Stomach (tissue), 9 donors: ENCODE results near the gene HHLA2. TPM values are rescaled to one million over a fixed set of nuclear protein-coding genes. Genes with fewer than 3 reads are reported as not detected.

ENCODE experiments used
- DNase-seq, 2 donors: peaks; one replicate each; pipeline versions ENCODE4 v3.0.0 to v3.0.0-alpha.2; 2013 to 2019
- H3K27ac ChIP-seq, 5 donors: fragments of 200-600 bp in 4 of 5; sonication (generic) in 4 of 5; one replicate each; pipeline ENCODE4 v1.5.1; 2013 to 2019; ENCODE audit warnings: mild to moderate bottlenecking in 1 of 5, moderate library complexity in 1 of 5
- H3K27me3 ChIP-seq, 3 donors: fragments of 200-600 bp; sonication (generic); one replicate each; pipeline ENCODE4 v1.5.1; 2017 to 2019; ENCODE audit warnings: mixed run types in 1 of 3
- H3K36me3 ChIP-seq, 4 donors: fragments of 200-600 bp; sonication (generic); 1 replicate in 3 of 4; 2 replicates in 1 of 4; pipeline ENCODE4 v1.5.1; 2016 to 2019
- H3K4me1 ChIP-seq, 4 donors: fragments of 200-600 bp; sonication (generic); one replicate each; pipeline ENCODE4 v1.5.1; 2016 to 2019
- H3K4me3 ChIP-seq, 4 donors: fragments of 200-600 bp; sonication (generic) in 3 of 4; one replicate each; pipeline ENCODE4 v1.5.1; 2016 to 2019; ENCODE audit warnings: mild to moderate bottlenecking in 1 of 4
- H3K9me3 ChIP-seq, 4 donors: fragments of 200-600 bp; sonication (generic); one replicate each; pipeline ENCODE4 v1.5.1; 2016 to 2019
- EP300 ChIP-seq: sonication (generic); formaldehyde crosslinking; IDR thresholded peaks from one replicate; pipeline ENCODE4 v1.6.1; 2017; ENCODE audit warnings: antibody characterized with exemption
- POLR2A ChIP-seq, 4 donors: fragments of 450-650 bp; IDR thresholded peaks; one replicate each; pipeline ENCODE4 v1.6.1; 2016; ENCODE audit warnings: antibody characterized with exemption in 4 of 4, control low read depth in 2 of 4, mild to moderate bottlenecking in 1 of 4, moderate library complexity in 1 of 4
- POLR2AphosphoS5 ChIP-seq, 3 donors: sonication (generic); formaldehyde crosslinking; IDR thresholded peaks; one replicate each; pipeline ENCODE4 v1.6.1; 2016; ENCODE audit warnings: antibody characterized with exemption in 3 of 3
- WGBS, 5 donors: extraction: QIAGEN DNeasy Blood & Tissue Kit in 3 of 5; methylation state at CpG; one replicate each; pipeline versions ENCODE4 v1.1.5 to v1.1.7; 2013 to 2018; 5-methylcytosine and 5-hydroxymethylcytosine counted together
- intact Hi-C: fragments of 100-400 bp; cut with DNase I; formaldehyde crosslinking; loops from one replicate; pipeline ENCODE4 v1.15.1; 2023; ENCODE audit warnings: low total_unique reads
- polyA plus RNA-seq, 3 donors: library from polyadenylated mRNA; stranded (reverse); fragments of 200-250 nt; gene quantifications; one replicate each; pipeline ENCODE4 v1.2.3, GENCODE V29; 2013
- total RNA-seq, 5 donors: library from RNA; depleted of rRNA; stranded (reverse); fragments of >200 nt; gene quantifications; one replicate each; pipeline versions ENCODE4 v1.1.0 to v1.2.3, GENCODE V29; 2014 to 2016
- TF ChIP-seq, protein P1 (sequence below), 7 experiments: fragments of 450-650 bp in 4 of 7; fragments of 200-600 bp in 3 of 7; sonication (generic) in 3 of 7; IDR thresholded peaks; one replicate each; pipeline ENCODE4 v1.5.1; 2016 to 2019; ENCODE audit warnings: antibody characterized with exemption in 7 of 7, control low read depth in 2 of 7, mild to moderate bottlenecking in 1 of 7
- donor health status: healthy with polysubstance abuse.
- donor health status: Bipolar disorder and iron deficiency.
- donor health status: healthy.

The HHLA2 gene
- total and polyA plus RNA-seq, 8 donors, result 0.23 to 18.8 (median 2.7) TPM; not detected in 1

DNA sequence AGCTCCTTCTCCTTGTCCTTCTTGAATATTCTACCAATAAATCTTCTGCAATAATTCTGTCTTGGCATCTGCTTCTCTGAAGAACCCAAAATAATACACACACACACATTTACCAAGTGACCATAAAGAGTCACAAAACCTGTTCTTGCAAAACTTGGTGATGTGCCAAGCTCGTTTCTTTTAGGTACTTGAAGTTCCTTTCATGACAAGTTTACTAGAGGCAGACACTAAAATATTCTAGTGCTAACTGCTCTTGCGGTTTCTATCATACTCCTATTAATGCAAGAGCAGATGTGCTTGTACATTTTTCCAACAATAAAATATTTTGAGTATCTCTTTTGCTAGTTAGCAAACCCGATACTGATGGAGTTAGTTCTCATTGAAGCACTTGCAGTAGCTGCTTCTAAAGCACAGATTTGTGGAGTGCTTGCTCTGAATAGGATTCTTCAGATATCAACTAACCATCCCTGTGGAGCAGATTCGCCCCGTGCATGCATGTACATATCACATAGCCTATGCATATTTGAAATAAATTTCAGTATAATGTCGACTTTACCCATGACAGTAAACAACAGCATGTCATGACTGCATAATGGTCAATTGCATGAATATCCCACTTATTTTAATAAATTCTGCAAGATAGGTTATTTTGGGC lies 23.2 kb downstream of the HHLA2 start:
- DNase-seq, result peak; percentile 63 to 75
- 44 to 60% (median 56%) methylated on average over 6 of the region's 6 CpGs for WGBS, 5 donors
- H3K27ac ChIP-seq, result no peak overlapping the region

DNA sequence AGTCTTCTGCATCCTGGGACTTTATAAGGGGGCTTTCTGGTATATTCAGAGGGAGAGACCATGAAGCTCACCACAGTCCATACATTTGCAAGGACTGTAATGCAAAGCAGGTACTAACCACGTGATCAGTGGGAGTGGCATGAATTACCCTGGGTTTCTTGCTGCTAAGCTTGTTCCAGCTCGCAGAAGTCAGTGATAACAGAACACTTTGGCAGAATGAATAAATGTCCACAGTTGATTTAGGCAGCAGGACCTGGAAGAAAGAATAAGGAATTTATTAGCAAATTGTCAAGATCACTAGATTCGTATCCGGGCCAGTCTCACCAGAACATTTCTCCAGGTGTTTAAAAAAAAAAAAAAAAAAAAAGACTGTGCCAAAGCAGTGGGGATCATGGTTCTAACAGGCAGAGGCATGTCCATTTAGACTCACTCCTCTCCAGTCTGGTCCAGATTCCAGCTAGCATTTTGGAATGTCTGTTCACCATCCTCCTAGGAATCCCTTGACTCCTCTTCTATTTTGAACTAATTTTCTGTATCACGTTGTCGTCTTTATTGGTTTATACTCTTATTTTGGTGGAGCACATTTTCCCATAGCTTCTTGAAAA lies 24.5 kb downstream of the HHLA2 start:
- Histone ChIP-seq H3K4me1 (peaks cover 0 to 16% (median 2%) of the 10 kb centered on the region in 4 donors), H3K27ac (no peak overlapping the region), H3K4me3 (no peak overlapping the region), H3K27me3 (no peaks in the 10 kb centered on the region), H3K9me3 (no peaks in the 10 kb centered on the region), H3K36me3 (no peaks in the 10 kb centered on the region)
- TF ChIP-seq, protein P1, sequence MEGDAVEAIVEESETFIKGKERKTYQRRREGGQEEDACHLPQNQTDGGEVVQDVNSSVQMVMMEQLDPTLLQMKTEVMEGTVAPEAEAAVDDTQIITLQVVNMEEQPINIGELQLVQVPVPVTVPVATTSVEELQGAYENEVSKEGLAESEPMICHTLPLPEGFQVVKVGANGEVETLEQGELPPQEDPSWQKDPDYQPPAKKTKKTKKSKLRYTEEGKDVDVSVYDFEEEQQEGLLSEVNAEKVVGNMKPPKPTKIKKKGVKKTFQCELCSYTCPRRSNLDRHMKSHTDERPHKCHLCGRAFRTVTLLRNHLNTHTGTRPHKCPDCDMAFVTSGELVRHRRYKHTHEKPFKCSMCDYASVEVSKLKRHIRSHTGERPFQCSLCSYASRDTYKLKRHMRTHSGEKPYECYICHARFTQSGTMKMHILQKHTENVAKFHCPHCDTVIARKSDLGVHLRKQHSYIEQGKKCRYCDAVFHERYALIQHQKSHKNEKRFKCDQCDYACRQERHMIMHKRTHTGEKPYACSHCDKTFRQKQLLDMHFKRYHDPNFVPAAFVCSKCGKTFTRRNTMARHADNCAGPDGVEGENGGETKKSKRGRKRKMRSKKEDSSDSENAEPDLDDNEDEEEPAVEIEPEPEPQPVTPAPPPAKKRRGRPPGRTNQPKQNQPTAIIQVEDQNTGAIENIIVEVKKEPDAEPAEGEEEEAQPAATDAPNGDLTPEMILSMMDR (IDR thresholded peaks at IDR 0.05), result no peak
- TF ChIP-seq POLR2AphosphoS5 (IDR thresholded peaks at IDR 0.05), result no peak
- DNase-seq, result peak in 1 of 2 donors; percentile 44
- intact Hi-C loops, result no loop called here
- WGBS, 5 donors, result 50 to 70% (median 61%) methylated on average over 6 of the region's 6 CpGs

More for the DNA sequence above, 23.2 kb downstream of the HHLA2 start:
- no peaks in the 10 kb centered on the region for H3K9me3 ChIP-seq
- H3K27me3 ChIP-seq, result no peaks in the 10 kb centered on the region
- no peak for TF ChIP-seq EP300
- TF ChIP-seq POLR2AphosphoS5 (IDR thresholded peaks at IDR 0.05), result no peak
- no peak for TF ChIP-seq POLR2A (IDR thresholded peaks at IDR 0.05)
- TF ChIP-seq, protein P1 (IDR thresholded peaks at IDR 0.05), result no peak
- peaks cover 0 to 16% (median 4%) of the 10 kb centered on the region in 4 donors for H3K4me1 ChIP-seq
- no peak overlapping the region for H3K4me3 ChIP-seq
- H3K36me3 ChIP-seq, result no peaks in the 10 kb centered on the region
- intact Hi-C loops, result no loop called here

DNA sequence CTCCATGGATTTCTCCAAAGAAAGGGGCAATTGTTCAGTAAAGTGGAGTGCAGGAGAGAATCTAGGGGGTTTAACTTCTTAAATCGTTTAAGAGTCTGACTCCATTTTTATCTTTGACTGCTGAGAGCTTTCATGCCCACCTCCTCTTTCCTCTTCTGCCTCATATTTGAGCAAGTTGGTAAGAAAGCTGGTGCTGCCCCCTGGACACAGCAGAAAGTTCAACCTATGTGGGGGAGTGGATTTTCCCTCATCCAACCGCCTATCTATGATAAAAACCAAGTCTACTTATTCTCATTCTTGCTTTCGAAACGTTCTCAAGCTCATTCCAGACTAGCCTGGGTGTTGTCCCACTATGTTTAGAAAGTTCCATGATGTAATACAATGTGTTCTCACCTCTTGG lies 26.0 kb downstream of the HHLA2 start:
- no peak for DNase-seq
- peaks cover 0 to 16% (median 0%) of the 10 kb centered on the region in 4 donors for H3K4me1 ChIP-seq
- no peaks in the 10 kb centered on the region for H3K36me3 ChIP-seq
- no peaks in the 10 kb centered on the region for H3K27me3 ChIP-seq
- no peak overlapping the region for H3K27ac ChIP-seq
- intact Hi-C loops, result no loop called here
- WGBS, 5 donors, result 79 to 81% (median 80%) methylated on average over 4 of the region's 4 CpGs
- TF ChIP-seq, protein P1 (IDR thresholded peaks at IDR 0.05), result no peak
- TF ChIP-seq EP300 (no peak), POLR2AphosphoS5 (IDR thresholded peaks at IDR 0.05) (no peak), POLR2A (IDR thresholded peaks at IDR 0.05) (no peak)
- H3K4me3 ChIP-seq, result no peak overlapping the region
- H3K9me3 ChIP-seq, result no peaks in the 10 kb centered on the region

DNA sequence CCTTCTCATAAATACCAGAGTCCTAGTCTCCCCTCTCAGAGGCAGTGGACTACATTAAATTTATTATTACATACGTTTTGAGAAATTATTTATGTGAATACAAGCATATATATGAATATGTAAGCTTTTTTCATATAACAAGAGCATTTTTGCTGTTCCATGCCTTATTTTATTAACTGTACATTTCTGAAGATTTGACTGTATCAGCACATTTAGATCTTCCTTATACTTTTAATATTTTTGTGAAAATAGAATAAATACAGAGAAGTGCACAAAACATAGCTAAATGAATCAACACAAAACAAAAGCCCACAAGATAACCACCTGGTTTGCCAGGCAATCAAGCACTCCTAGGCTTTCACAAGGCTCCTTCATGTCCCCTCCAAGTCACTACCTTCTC lies 27.8 kb downstream of the HHLA2 start:
- TF ChIP-seq EP300, result no peak
- TF ChIP-seq, protein P1 (IDR thresholded peaks at IDR 0.05), result no peak
- TF ChIP-seq POLR2A (IDR thresholded peaks at IDR 0.05), result no peak
- TF ChIP-seq POLR2AphosphoS5 (IDR thresholded peaks at IDR 0.05), result no peak
- H3K27me3 ChIP-seq, result no peaks in the 10 kb centered on the region
- no peak overlapping the region for H3K4me3 ChIP-seq
- H3K27ac ChIP-seq, result no peak overlapping the region
- no peaks in the 10 kb centered on the region for H3K36me3 ChIP-seq
- 69 to 85% (median 75%) methylated on average over 1 of the region's 1 CpG for WGBS, 5 donors
- H3K4me1 ChIP-seq, result peaks cover 0 to 9% (median 0%) of the 10 kb centered on the region in 4 donors
- intact Hi-C loops, result no loop called here
- H3K9me3 ChIP-seq, result no peaks in the 10 kb centered on the region
- no peak for DNase-seq
